GM12878 (cell line): ENCODE measurements around the gene LTV1. TPM values are rescaled to one million over a fixed set of nuclear protein-coding genes. Genes with fewer than 3 reads are reported as not detected.

Source experiments
- ATAC-seq: fragments of 200-7000 bp; cut with Tn5 transposase; 3 replicates; pipeline ENCODE4 v1.9.1; 2020; ENCODE audit warnings: mild to moderate bottlenecking, moderate library complexity
- BruUV-seq: library from RNA; stranded (reverse); fragments of 400-500 nt; replicated peaks from 2 replicates; lab custom pipeline; 2021; lab: Mats Ljungman, UMichigan
- CTCF ChIA-PET: fragments of 300-600 bp; sonication (Branson Sonifier 250); formaldehyde crosslinking; extraction: SDS; loops from one replicate; lab custom pipeline; 2021; ENCODE audit warnings: inconsistent platforms; lab: Yijun Ruan, JAX
- POLR2A ChIA-PET: fragments of 350-600 bp; formaldehyde crosslinking; extraction: SDS; loops from one replicate; lab custom pipeline; 2021; ENCODE audit warnings: inconsistent platforms; lab: Charles Lee
- RAD21 ChIA-PET: fragments of 300-600 bp; sonication (Branson Sonifier 250); formaldehyde crosslinking; loops from one replicate; lab custom pipeline; 2023; ENCODE audit warnings: antibody characterized with exemption; ENCODE audit not compliant: unreplicated experiment; lab: Charles Lee
- SMC1A ChIA-PET: fragments of 300-600 bp; sonication (Branson Sonifier 250); formaldehyde crosslinking; loops from one replicate; lab custom pipeline; 2023; ENCODE audit not compliant: unreplicated experiment, uncharacterized antibody; lab: Charles Lee
- DNase-seq: peaks from one replicate; pipeline ENCODE4 v3.0.0-alpha.2; 2011; ENCODE audit warnings: low read depth, low spot score
- FAIRE-seq: peaks from 3 replicates; lab custom pipeline; 2011; peaks lifted over from hg19 to GRCh38; lab: Jason Lieb, UNC
- H2AFZ ChIP-seq: 2 replicates; pipeline ENCODE4 v1.6.0; 2011; ENCODE audit warnings: low read depth, low read length, control low read depth; ENCODE audit not compliant: control insufficient read depth
- H3K27ac ChIP-seq: 2 replicates; pipeline ENCODE4 v1.5.1; 2011; ENCODE audit warnings: control low read depth; ENCODE audit not compliant: control insufficient read depth, insufficient read depth
- H3K27me3 ChIP-seq, 2 experiments: replicated peaks in 1 of 2; 2 replicates each; pipeline versions ENCODE4 v1.6.0 to v1.6.1; 2011; ENCODE audit warnings: low read length in 1 of 2; ENCODE audit not compliant: control insufficient read depth in 2 of 2, insufficient read depth in 2 of 2
- H3K36me3 ChIP-seq, 2 experiments: 2 replicates each; pipeline ENCODE4 v1.5.1; 2011; ENCODE audit warnings: low read length in 1 of 2; ENCODE audit not compliant: control insufficient read depth in 2 of 2, insufficient read depth in 2 of 2
- H3K4me1 ChIP-seq: 2 replicates; pipeline ENCODE4 v1.6.1; 2011; ENCODE audit warnings: mild to moderate bottlenecking, low read length, moderate library complexity, mixed read lengths; ENCODE audit not compliant: control insufficient read depth, insufficient read depth
- H3K4me2 ChIP-seq: 2 replicates; pipeline ENCODE4 v1.6.0; 2011; ENCODE audit warnings: control low read depth; ENCODE audit not compliant: control insufficient read depth, insufficient read depth
- H3K4me3 ChIP-seq: fragments of 200-600 bp; sonication (generic); 2 replicates; pipeline ENCODE4 v1.5.1; 2016
- H3K79me2 ChIP-seq: 2 replicates; pipeline ENCODE4 v1.6.0; 2011; ENCODE audit warnings: low read length; ENCODE audit not compliant: control insufficient read depth, insufficient read depth
- H3K9ac ChIP-seq: 2 replicates; pipeline ENCODE4 v1.8.0; 2011; ENCODE audit warnings: low read length, control low read depth, mixed read lengths; ENCODE audit not compliant: control insufficient read depth, insufficient read depth
- H3K9me3 ChIP-seq: replicated peaks from 3 replicates; pipeline ENCODE4 v1.5.1; 2011; ENCODE audit warnings: mild to moderate bottlenecking, low read length; ENCODE audit not compliant: control insufficient read depth, insufficient read depth
- H4K20me1 ChIP-seq: 2 replicates; pipeline ENCODE4 v1.6.0; 2011; ENCODE audit not compliant: control insufficient read depth, insufficient read depth
- HDGF ChIP-seq: fragments of 450-650 bp; IDR thresholded peaks from 2 replicates; pipeline ENCODE4 v1.6.1; 2016; ENCODE audit warnings: antibody characterized with exemption
- RELB ChIP-seq: fragments of 450-650 bp; IDR thresholded peaks from 2 replicates; pipeline ENCODE4 v1.6.1; 2017; ENCODE audit warnings: low read depth, mild to moderate bottlenecking, moderate library complexity
- WGBS: methylation state at CpG from one replicate; pipeline ENCODE4 v1.1.6; 2016; ENCODE audit warnings: low lambda C conversion rate; ENCODE audit not compliant: insufficient replicate concordance, insufficient coverage; ENCODE audit errors: missing lambda C conversion rate; 5-methylcytosine and 5-hydroxymethylcytosine counted together
- in situ Hi-C: fragments of 300-500 bp; cut with MboI; formaldehyde crosslinking; loops from 9 replicates; pipeline ENCODE4 v1.14.3; 2018; ENCODE audit warnings: mixed read lengths
- intact Hi-C: fragments of 100-400 bp; cut with micrococcal nuclease; formaldehyde crosslinking; loops from one replicate; pipeline ENCODE4 v1.14.2; 2022; ENCODE audit not compliant: unreplicated experiment
- polyA plus RNA-seq, 11 experiments: library from polyadenylated mRNA; depleted of rRNA in 4 of 11; unstranded in 6 of 11; stranded (reverse) in 5 of 11; fragments of >200 nt; fragmentation: Nextera tagmentation in 4 of 11; fragmentation: Illumina TruSeq in 1 of 11; extraction: Ambion mirVana in 4 of 11; extraction: Trizol in 1 of 11; gene quantifications; 1 replicate in 1 of 11; 2 replicates in 10 of 11; pipeline versions ENCODE4 v1.2.1 to v1.2.3, GENCODE V29; 2011 to 2016; ENCODE audit warnings: inconsistent platforms in 2 of 11, missing spikeins in 2 of 11, low read depth in 1 of 11
- total RNA-seq, 4 experiments: library from RNA; depleted of rRNA in 3 of 4; stranded (reverse); fragments of >200 nt in 3 of 4; fragmentation: Illumina TruSeq in 1 of 4; extraction: Trizol in 1 of 4; gene quantifications; 2 replicates each; pipeline versions ENCODE4 v1.2.1 to v1.2.3, GENCODE V29; 2013 to 2021

The LTV1 gene
- total and polyA plus RNA-seq, 10 of the 15 experiments (the other 5 are each of a cell fraction or from before 2014, with no cell fraction given), result 22.3 to 66.4 (median 52.0) TPM

GRCh38 chr6:143901885-143902750 lies 59.0 kb downstream of the LTV1 start (continued):
- peak; percentile 45; the same call in 1 of the 2 replicates for TF ChIP-seq RELB

GRCh38 chr6:143902827-143903226 lies 59.7 kb downstream of the LTV1 start:
- ChIA-PET POLR2A (no interaction called here), RAD21 (interaction anchor here (1.0 to 1.8 kb wide), 4 partner anchors 38 to 391 kb away, joined by 3 to 9 read pairs (median 3); partner anchors contain the start of gene FUCA2), SMC1A (interaction anchor here (1.0 to 1.8 kb wide), 3 partner anchors 23 to 59 kb away, joined by 3 to 7 read pairs (median 4); partner anchors contain the start of gene LTV1), CTCF (interaction anchor here (1.0 to 2.1 kb wide), 4 partner anchors 37 to 357 kb away, joined by 3 to 10 read pairs (median 6); no protein-coding TSS in a partner anchor)
- Histone ChIP-seq H3K4me1 (peaks cover 24% of the 10 kb centered on the region), H3K27me3 (no peaks in the 10 kb centered on the region), H2AFZ (no peak overlapping the region), H4K20me1 (no peaks in the 10 kb centered on the region), H3K79me2 (no peaks in the 10 kb centered on the region), H3K36me3 (no peaks in the 10 kb centered on the region; a peak in 1 of 4 replicates), H3K27ac (peak overlapping the region; percentile 61), H3K9me3 (peaks cover 23% of the 10 kb centered on the region; the same call in 2 of the 3 replicates), H3K9ac (no peak overlapping the region), H3K4me3 (peak overlapping the region; percentile 47; the same call in 1 of the 2 replicates), H3K4me2 (peak overlapping the region; percentile 92; the same call in 1 of the 2 replicates)
- ATAC-seq (no peak), DNase-seq (no peak), FAIRE-seq (no peak)
- WGBS, result 100% methylated on average over 2 of the region's 2 CpGs
- no TSS peak for BruUV-seq
- no peak for TF ChIP-seq HDGF
- intact Hi-C loops, result no loop called here
- in situ Hi-C loops, result no loop called here
